Lower lobe of right lung (tissue), 2 donors: ENCODE results near the gene CCDC175. TPM values are rescaled to one million over a fixed set of nuclear protein-coding genes. Genes with fewer than 3 reads are reported as not detected.

Experiments
- ATAC-seq, 2 donors: fragments of 200-7000 bp; cut with Tn5 transposase; one replicate each; pipeline ENCODE4 v1.9.1; 2020 to 2022; ENCODE audit warnings: mild to moderate bottlenecking in 2 of 2, moderate library complexity in 2 of 2
- DNase-seq: peaks from one replicate; pipeline ENCODE4 v3.0.0-alpha.2; 2020
- H3K27ac ChIP-seq: fragments of 200-600 bp; one replicate; pipeline ENCODE4 v1.8.0; 2022
- H3K27me3 ChIP-seq: fragments of 200-600 bp; one replicate; pipeline ENCODE4 v1.8.0; 2022; ENCODE audit warnings: low read depth
- H3K36me3 ChIP-seq: fragments of 200-600 bp; one replicate; pipeline ENCODE4 v1.8.0; 2022; ENCODE audit warnings: mild to moderate bottlenecking
- H3K4me1 ChIP-seq: fragments of 200-600 bp; one replicate; pipeline ENCODE4 v1.8.0; 2022
- H3K4me3 ChIP-seq: fragments of 200-600 bp; one replicate; pipeline ENCODE4 v1.8.0; 2022; ENCODE audit warnings: mild to moderate bottlenecking
- H3K9me3 ChIP-seq: fragments of 200-600 bp; one replicate; pipeline ENCODE4 v1.8.0; 2022
- CTCF ChIP-seq: fragments of 200-600 bp; IDR thresholded peaks from one replicate; pipeline ENCODE4 v1.8.0; 2022; ENCODE audit warnings: antibody characterized with exemption, mild to moderate bottlenecking
- intact Hi-C: fragments of 100-400 bp; cut with DNase I; formaldehyde crosslinking; loops from one replicate; pipeline ENCODE4 v1.11.0; 2022
- total RNA-seq: library from RNA; stranded (reverse); fragmentation: NEBNext Ultra II Directional; extraction: Animal tissue kit (Norgen Biotek cat#: 25700); gene quantifications from one replicate; pipeline ENCODE4 v1.2.1, GENCODE V29; 2021
- donor health status: DM: no; HTN: yes; CAD: no; lungs with severe emphysema.

CCDC175 gene
- total RNA-seq, 1 donor from 2014 or later: 1.0 TPM

- Histone ChIP-seq H3K4me3 (peak overlapping the region; percentile 74), H3K9me3 (no peaks in the 10 kb centered on the region), H3K36me3 (no peaks in the 10 kb centered on the region), H3K27me3 (peaks cover 8% of the 10 kb centered on the region), H3K4me1 (peaks cover 11% of the 10 kb centered on the region), H3K27ac (peak overlapping the region; percentile 53)
- ATAC-seq (peak; percentile 5 to 30), DNase-seq (peak; percentile 47)
- no peak for TF ChIP-seq CTCF
- intact Hi-C loops: no loop called here
Measured at GRCh38 chr14:59463787-59464485, 112.7 kb downstream of the CCDC175 start.

- DNase-seq (no peak), ATAC-seq (no peak)
- Histone ChIP-seq H3K27ac (no peak overlapping the region), H3K36me3 (no peaks in the 10 kb centered on the region), H3K27me3 (peaks cover 8% of the 10 kb centered on the region), H3K4me3 (no peak overlapping the region), H3K4me1 (peaks cover 11% of the 10 kb centered on the region), H3K9me3 (no peaks in the 10 kb centered on the region)
- TF ChIP-seq CTCF: no peak
- intact Hi-C loops: no loop called here
Measured at GRCh38 chr14:59461891-59462290, 114.7 kb downstream of the CCDC175 start.

GRCh38 chr14:59460378-59460777 lies 116.2 kb downstream of the CCDC175 start:
- Histone ChIP-seq H3K9me3 (no peaks in the 10 kb centered on the region), H3K27me3 (peaks cover 8% of the 10 kb centered on the region), H3K36me3 (no peaks in the 10 kb centered on the region), H3K27ac (no peak overlapping the region), H3K4me1 (peaks cover 11% of the 10 kb centered on the region), H3K4me3 (no peak overlapping the region)
- DNase-seq: no peak
- no peak for TF ChIP-seq CTCF
- no peak for ATAC-seq
- intact Hi-C loops: no loop called here

- H3K9me3 ChIP-seq: no peaks in the 10 kb centered on the region
- no peaks in the 10 kb centered on the region for H3K36me3 ChIP-seq
- intact Hi-C loops: no loop called here
- no peaks in the 10 kb centered on the region for H3K4me1 ChIP-seq
- no peak for ATAC-seq
- H3K27ac ChIP-seq: no peak overlapping the region
- no peaks in the 10 kb centered on the region for H3K27me3 ChIP-seq
- TF ChIP-seq CTCF: no peak
- no peak for DNase-seq
- H3K4me3 ChIP-seq: no peak overlapping the region
Measured at GRCh38 chr14:59458486-59458885, 118.1 kb downstream of the CCDC175 start.

GRCh38 chr14:59455411-59455810 lies 121.2 kb downstream of the CCDC175 start:
- ATAC-seq: no peak
- intact Hi-C loops: no loop called here
- H3K27ac ChIP-seq: no peak overlapping the region

More at GRCh38 chr14:59455411-59455810, 121.2 kb downstream of the CCDC175 start:
- no peak for DNase-seq
- H3K4me3 ChIP-seq: no peak overlapping the region
- no peak for TF ChIP-seq CTCF
- H3K36me3 ChIP-seq: no peaks in the 10 kb centered on the region
- no peaks in the 10 kb centered on the region for H3K27me3 ChIP-seq
- no peaks in the 10 kb centered on the region for H3K4me1 ChIP-seq
- H3K9me3 ChIP-seq: no peaks in the 10 kb centered on the region

Other genes with a start within 250 kb of the CCDC175 start
- 3.4 TPM for gene GPR135, start 111.4 kb downstream of the CCDC175 start, total RNA-seq
- 17.9 TPM for gene L3HYPDH, start 92.4 kb downstream of the CCDC175 start, total RNA-seq
- gene JKAMP, start 92.3 kb downstream of the CCDC175 start, total RNA-seq: 44.6 TPM